ENCODE results near the gene UBE2J2. TPM values are rescaled to one million over a fixed set of nuclear protein-coding genes. Genes with fewer than 3 reads are reported as not detected.

The UBE2J2 gene
- total and polyA plus RNA-seq, 2 of the 13 experiments (the other 11 are each of a cell fraction or from before 2014, with no cell fraction given) = 25.4 to 29.4 TPM

GRCh38 chr1:1306661-1307260 lies 33.1 kb upstream of the UBE2J2 start (continued):
- no peak for TF ChIP-seq SNAPC5 (CRISPR knock-in tag; IDR thresholded peaks at IDR 0.05; ENCODE audit: borderline replicate concordance)
- no peak for TF ChIP-seq ATF7 (IDR thresholded peaks at IDR 0.05)
- no peak for TF ChIP-seq ATF7 (CRISPR knock-in tag; IDR thresholded peaks at IDR 0.05)
- no peak for TF ChIP-seq RORA (CRISPR knock-in tag; IDR thresholded peaks at IDR 0.05)
- TF ChIP-seq ZGPAT (CRISPR knock-in tag; IDR thresholded peaks at IDR 0.05) = peak; percentile 37; the same call in 1 of the 2 replicates
- TF ChIP-seq ZNF547 (CRISPR knock-in tag; IDR thresholded peaks at IDR 0.05) = no peak
- no peak for TF ChIP-seq YY1 (IDR thresholded peaks at IDR 0.05; ENCODE audit: insufficient read depth, insufficient replicate concordance, low read depth, low read length)
- no peak for TF ChIP-seq ZNF337 (CRISPR knock-in tag; IDR thresholded peaks at IDR 0.05; ENCODE audit: borderline replicate concordance, low read depth)
- 0 out of 2 replicates have a peak, but pooled peaks have one; percentile 12 for TF ChIP-seq ZNF891 (CRISPR knock-in tag; IDR thresholded peaks at IDR 0.05)
- TF ChIP-seq HOXA7 (CRISPR knock-in tag; IDR thresholded peaks at IDR 0.05) = 0 out of 2 replicates have a peak, but pooled peaks have one; percentile 35
- no peak for TF ChIP-seq MBNL3 (CRISPR knock-in tag; conservative IDR thresholded peaks at IDR 0.05)
- TF ChIP-seq CREM (IDR thresholded peaks at IDR 0.05) = no peak
- no peak for TF ChIP-seq CREM (CRISPR knock-in tag; IDR thresholded peaks at IDR 0.05)
- no peak; the same call in 1 of the 2 replicates for TF ChIP-seq ATF3 (CRISPR knock-in tag; IDR thresholded peaks at IDR 0.05)
- peak; percentile 61 for TF ChIP-seq NR2C2 (CRISPR knock-in tag; IDR thresholded peaks at IDR 0.05; ENCODE audit: borderline replicate concordance)
- TF ChIP-seq DMAP1 (CRISPR knock-in tag; IDR thresholded peaks at IDR 0.05) = peak; percentile 88
- no peak for TF ChIP-seq ZFP82 (CRISPR knock-in tag; IDR thresholded peaks at IDR 0.05; ENCODE audit: borderline replicate concordance)
- no peak for TF ChIP-seq GATA4 (IDR thresholded peaks at IDR 0.05; ENCODE audit: borderline replicate concordance, low read depth)
- TF ChIP-seq AKAP8 (CRISPR knock-in tag; IDR thresholded peaks at IDR 0.05) = peak; percentile 95
- TF ChIP-seq ZNF562 (CRISPR knock-in tag; IDR thresholded peaks at IDR 0.05; ENCODE audit: borderline replicate concordance) = no peak
- TF ChIP-seq ELF1 (CRISPR knock-in tag; IDR thresholded peaks at IDR 0.05) = no peak; the same call in 1 of the 2 replicates
- peak; percentile 87 for TF ChIP-seq ZNF687 (CRISPR knock-in tag; IDR thresholded peaks at IDR 0.05)
- TF ChIP-seq HOXA3 (CRISPR knock-in tag; IDR thresholded peaks at IDR 0.05) = peak; percentile 74
- peak; percentile 83 for TF ChIP-seq BORCS8-MEF2B (CRISPR knock-in tag; IDR thresholded peaks at IDR 0.05)
- no peak for TF ChIP-seq HOMEZ (CRISPR knock-in tag; IDR thresholded peaks at IDR 0.05; ENCODE audit: low read depth)

Data from HepG2 (cell line).